Astrocyte (in vitro differentiated cells and primary cell): ENCODE data around the gene USP48. TPM values are rescaled to one million over a fixed set of nuclear protein-coding genes. Genes with fewer than 3 reads are reported as not detected.

ENCODE experiments used
- DNase-seq: peaks from one replicate; pipeline ENCODE4 v3.0.0-alpha.2; 2010; ENCODE audit warnings: low read depth
- FAIRE-seq: peaks from 2 replicates; lab custom pipeline; 2011; peaks lifted over from hg19 to GRCh38; lab: Jason Lieb, UNC
- H2AFZ ChIP-seq: 2 replicates; pipeline ENCODE4 v1.6.0; 2012; ENCODE audit warnings: low read depth, low read length, inconsistent platforms
- H3K27ac ChIP-seq: 2 replicates; pipeline ENCODE4 v1.5.1; 2011; ENCODE audit warnings: low read depth, low read length, inconsistent platforms
- H3K27me3 ChIP-seq: 2 replicates; pipeline ENCODE4 v1.6.0; 2011; ENCODE audit warnings: low read length, inconsistent platforms; ENCODE audit not compliant: insufficient read depth
- H3K36me3 ChIP-seq: 2 replicates; pipeline ENCODE4 v1.5.1; 2011; ENCODE audit warnings: low read length, inconsistent platforms; ENCODE audit not compliant: insufficient read depth
- H3K4me1 ChIP-seq: 2 replicates; pipeline ENCODE4 v1.5.1; 2011; ENCODE audit warnings: low read length, inconsistent platforms; ENCODE audit not compliant: insufficient read depth
- H3K4me2 ChIP-seq: 2 replicates; pipeline ENCODE4 v1.6.0; 2012; ENCODE audit warnings: low read length, inconsistent platforms
- H3K4me3 ChIP-seq: 2 replicates; pipeline ENCODE4 v1.5.1; 2011; ENCODE audit warnings: low read depth, mild to moderate bottlenecking, low read length, inconsistent platforms; ENCODE audit not compliant: insufficient read depth
- H3K79me2 ChIP-seq: 2 replicates; pipeline ENCODE4 v1.6.0; 2012; ENCODE audit warnings: mild to moderate bottlenecking, low read length, inconsistent platforms; ENCODE audit not compliant: insufficient read depth
- H3K9ac ChIP-seq: 2 replicates; pipeline ENCODE4 v1.6.0; 2012; ENCODE audit warnings: mild to moderate bottlenecking, low read length, inconsistent platforms
- H3K9me3 ChIP-seq: 2 replicates; pipeline ENCODE4 v1.5.1; 2012; ENCODE audit warnings: low read depth, mild to moderate bottlenecking, low read length, inconsistent platforms; ENCODE audit not compliant: insufficient read depth
- H4K20me1 ChIP-seq: 2 replicates; pipeline ENCODE4 v1.6.0; 2012; ENCODE audit warnings: low read length, inconsistent platforms; ENCODE audit not compliant: insufficient read depth
- H3K27ac Mint-ChIP-seq: one replicate; pipeline ENCODE4 v1.8.0; 2021; ENCODE audit warnings: mild to moderate bottlenecking, mixed read lengths; ENCODE audit not compliant: unreplicated experiment
- H3K27me3 Mint-ChIP-seq: one replicate; pipeline ENCODE4 v1.8.0; 2021; ENCODE audit warnings: low read depth, mixed read lengths; ENCODE audit not compliant: unreplicated experiment
- H3K36me3 Mint-ChIP-seq: one replicate; pipeline ENCODE4 v1.8.0; 2021; ENCODE audit warnings: low read depth, mixed read lengths; ENCODE audit not compliant: unreplicated experiment
- H3K4me1 Mint-ChIP-seq: one replicate; pipeline ENCODE4 v1.8.0; 2021; ENCODE audit warnings: low read depth, mixed read lengths; ENCODE audit not compliant: unreplicated experiment
- H3K4me3 Mint-ChIP-seq: one replicate; pipeline ENCODE4 v1.8.0; 2021; ENCODE audit warnings: mild to moderate bottlenecking, moderate library complexity, mixed read lengths; ENCODE audit not compliant: unreplicated experiment
- H3K9me3 Mint-ChIP-seq: one replicate; pipeline ENCODE4 v1.8.0; 2021; ENCODE audit warnings: mild to moderate bottlenecking, mixed read lengths; ENCODE audit not compliant: unreplicated experiment
- CTCF ChIP-seq: IDR thresholded peaks from 2 replicates; pipeline ENCODE4 v1.5.1; 2011; ENCODE audit warnings: low read depth, mild to moderate bottlenecking, inconsistent platforms, low read length, moderate library complexity; ENCODE audit not compliant: insufficient read depth
- EZH2 ChIP-seq: IDR thresholded peaks from 2 replicates; pipeline ENCODE4 v1.6.1; 2012; ENCODE audit warnings: mild to moderate bottlenecking, low read length, inconsistent platforms; ENCODE audit not compliant: insufficient read depth
- total RNA-seq: library from RNA; stranded (reverse); gene quantifications from 2 replicates; pipeline ENCODE4 v1.2.1, GENCODE V29; 2021

USP48 gene
- total RNA-seq, 1 donor from 2014 or later: 85.7 TPM

GRCh38 chr1:21795075-21795474 lies 12.1 kb upstream of the USP48 start:
- TF ChIP-seq EZH2 (no peak), CTCF (no peak)
- H3K4me1 ChIP-seq: no peaks in the 10 kb centered on the region
- FAIRE-seq: no peak
- H3K4me2 ChIP-seq: no peak overlapping the region
- no peaks in the 10 kb centered on the region for H4K20me1 ChIP-seq
- no peaks in the 10 kb centered on the region for H3K36me3 Mint-ChIP-seq
- no peaks in the 10 kb centered on the region for H3K27me3 ChIP-seq
- H3K9me3 ChIP-seq: peaks cover 6% of the 10 kb centered on the region
- H3K27me3 Mint-ChIP-seq: peaks cover 3% of the 10 kb centered on the region
- no peak overlapping the region for H3K4me3 Mint-ChIP-seq
- H3K9me3 Mint-ChIP-seq: peaks cover 9% of the 10 kb centered on the region
- no peak overlapping the region for H3K4me3 ChIP-seq
- no peaks in the 10 kb centered on the region for H3K36me3 ChIP-seq
- H2AFZ ChIP-seq: no peak overlapping the region
- no peaks in the 10 kb centered on the region for H3K4me1 Mint-ChIP-seq
- no peak overlapping the region for H3K27ac Mint-ChIP-seq
- no peak overlapping the region for H3K27ac ChIP-seq
- no peak for DNase-seq
- no peaks in the 10 kb centered on the region for H3K79me2 ChIP-seq
- H3K9ac ChIP-seq: no peak overlapping the region

- FAIRE-seq: no peak
- H3K4me2 ChIP-seq: no peak overlapping the region
- H3K27ac Mint-ChIP-seq: no peak overlapping the region
- peaks cover 9% of the 10 kb centered on the region for H3K9me3 Mint-ChIP-seq
- H3K36me3 Mint-ChIP-seq: no peaks in the 10 kb centered on the region
- no peak overlapping the region for H3K9ac ChIP-seq
- H2AFZ ChIP-seq: no peak overlapping the region
- no peak for TF ChIP-seq CTCF
- TF ChIP-seq EZH2: no peak
- no peak overlapping the region for H3K4me3 Mint-ChIP-seq
- H3K4me1 Mint-ChIP-seq: no peaks in the 10 kb centered on the region
- H3K27ac ChIP-seq: no peak overlapping the region
- H3K27me3 ChIP-seq: no peaks in the 10 kb centered on the region
- DNase-seq: no peak
- H4K20me1 ChIP-seq: no peaks in the 10 kb centered on the region
- no peaks in the 10 kb centered on the region for H3K4me1 ChIP-seq
- H3K9me3 ChIP-seq: peaks cover 6% of the 10 kb centered on the region
- no peaks in the 10 kb centered on the region for H3K36me3 ChIP-seq
- H3K4me3 ChIP-seq: no peak overlapping the region
- peaks cover 3% of the 10 kb centered on the region for H3K27me3 Mint-ChIP-seq
- H3K79me2 ChIP-seq: no peaks in the 10 kb centered on the region
Measured at GRCh38 chr1:21794656-21795055, 11.7 kb upstream of the USP48 start.

- DNase-seq (no peak), FAIRE-seq (no peak)
- no peak overlapping the region for H3K9ac ChIP-seq
- Mint-ChIP-seq H3K27ac (no peak overlapping the region), H3K36me3 (no peaks in the 10 kb centered on the region), H3K9me3 (peaks cover 9% of the 10 kb centered on the region), H3K4me3 (no peak overlapping the region), H3K4me1 (no peaks in the 10 kb centered on the region), H3K27me3 (peaks cover 3% of the 10 kb centered on the region)
- peaks cover 6% of the 10 kb centered on the region for H3K9me3 ChIP-seq
- no peak overlapping the region for H3K27ac ChIP-seq
- no peaks in the 10 kb centered on the region for H3K36me3 ChIP-seq
- no peaks in the 10 kb centered on the region for H4K20me1 ChIP-seq
- H3K27me3 ChIP-seq: no peaks in the 10 kb centered on the region
- no peak overlapping the region for H3K4me2 ChIP-seq
- no peak overlapping the region for H2AFZ ChIP-seq
- TF ChIP-seq EZH2 (no peak), CTCF (no peak)
- H3K4me3 ChIP-seq: no peak overlapping the region
- no peaks in the 10 kb centered on the region for H3K79me2 ChIP-seq
- no peaks in the 10 kb centered on the region for H3K4me1 ChIP-seq
Measured at GRCh38 chr1:21793104-21793503, 10.2 kb upstream of the USP48 start.
